Midbrain (tissue), 1 donor: ENCODE data around the gene RGS16.

Source experiments
- DNase-seq: peaks from one replicate; lab custom pipeline; 2025; lab: John Stamatoyannopoulos, UW

RGS16 gene

DNA sequence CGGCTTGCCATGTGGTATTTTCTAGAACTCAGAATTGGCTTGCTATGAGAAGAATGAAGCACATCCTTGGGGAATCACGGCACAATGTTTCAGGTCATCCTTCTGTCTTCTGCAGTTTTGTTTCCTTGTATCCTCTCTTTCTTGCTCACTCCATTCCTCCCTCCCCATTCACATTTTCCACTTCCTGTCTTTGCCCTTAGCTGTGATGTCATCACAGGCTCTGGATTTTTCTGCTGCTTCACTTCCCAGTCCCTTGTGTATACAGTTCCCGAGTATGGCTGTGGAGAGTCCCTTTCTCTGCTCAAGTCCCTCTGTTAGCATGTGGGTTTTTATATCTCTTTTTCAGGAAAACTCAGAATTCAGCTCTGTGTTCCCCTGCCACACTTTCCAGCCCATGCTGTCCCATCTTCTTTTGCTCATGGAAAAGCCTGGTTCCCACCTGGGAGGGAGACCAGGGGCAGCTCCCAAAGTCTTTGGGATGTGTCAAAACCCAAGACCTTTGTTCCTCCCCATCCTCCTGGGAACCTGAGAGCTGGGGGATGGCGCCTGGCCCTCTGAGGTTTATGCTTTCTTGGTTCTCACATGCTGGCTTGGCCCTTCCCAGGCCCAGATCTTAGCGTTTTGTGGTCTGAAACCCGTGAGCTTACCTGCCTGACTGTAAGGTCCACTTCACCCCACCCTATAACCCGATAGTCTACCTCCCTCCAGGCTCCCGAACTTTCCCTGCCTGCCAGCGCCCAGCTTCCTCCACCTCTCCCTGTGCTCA is 4.8 kb upstream of the RGS16 start:
- no peak for DNase-seq

DNA sequence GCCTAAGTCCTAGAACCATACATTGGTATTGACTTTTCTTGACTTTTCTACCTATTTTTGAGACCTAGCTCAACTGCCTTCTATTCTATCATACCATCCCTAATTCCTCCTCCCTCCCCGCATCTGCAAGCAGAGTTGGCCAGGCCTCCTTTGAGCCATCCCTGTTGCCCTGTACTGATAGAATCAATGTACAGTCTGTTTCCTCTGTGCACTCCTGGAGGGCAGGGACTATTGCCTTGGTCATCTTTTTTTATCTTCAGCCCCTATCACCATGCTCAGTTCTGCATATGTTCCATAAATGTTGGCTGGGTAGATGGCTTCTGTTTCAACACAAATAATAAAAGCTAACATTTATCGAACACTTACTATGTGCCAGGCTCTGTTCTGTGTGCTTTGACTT is 4.0 kb upstream of the RGS16 start:
- DNase-seq: no peak

DNA sequence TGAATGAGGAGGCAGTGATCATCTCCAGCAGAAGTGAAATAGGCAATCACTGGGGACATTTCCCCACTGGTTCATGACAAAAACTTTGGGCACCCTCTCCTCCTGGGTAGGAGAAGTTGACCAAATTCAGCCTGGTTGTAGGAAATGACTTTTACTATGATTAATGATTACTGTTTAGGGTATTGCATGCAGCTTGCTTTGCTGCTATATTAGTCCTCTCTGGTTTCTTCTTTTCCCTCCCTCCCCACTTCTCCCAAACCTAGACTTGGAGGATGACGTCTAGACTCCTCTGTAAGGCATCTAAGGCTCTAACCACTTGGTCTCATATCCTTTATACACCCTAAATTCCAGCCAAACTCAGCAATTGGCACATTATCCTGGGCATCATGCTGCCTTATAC is 3.4 kb upstream of the RGS16 start:
- DNase-seq: no peak

DNA sequence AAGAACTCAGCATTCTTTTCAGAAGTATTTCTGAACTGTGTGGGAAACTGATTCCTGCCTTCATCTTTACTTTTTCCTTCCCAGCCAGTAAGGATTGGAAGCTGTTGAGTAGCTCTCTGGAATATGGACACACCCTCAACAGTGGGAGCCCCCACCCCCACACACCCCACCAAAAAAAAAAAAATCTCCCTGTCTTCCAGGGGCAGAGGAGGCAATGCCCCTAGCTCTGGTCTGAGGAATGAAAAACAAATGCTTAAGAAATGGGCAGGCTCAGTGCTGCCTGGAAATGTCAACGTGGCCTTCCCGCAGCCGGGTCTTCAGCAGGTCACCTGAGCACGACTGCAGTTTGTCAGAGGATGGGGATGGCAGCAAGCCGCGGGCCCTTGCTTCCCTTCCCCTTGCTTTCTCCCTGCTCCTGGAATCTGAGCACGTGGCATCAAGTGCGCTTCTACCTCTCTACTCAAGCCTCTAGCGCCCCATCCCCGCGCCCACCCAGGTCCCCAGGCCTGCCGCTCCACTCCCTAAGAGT is 479 bp downstream of the RGS16 start:
- no peak for DNase-seq

DNA sequence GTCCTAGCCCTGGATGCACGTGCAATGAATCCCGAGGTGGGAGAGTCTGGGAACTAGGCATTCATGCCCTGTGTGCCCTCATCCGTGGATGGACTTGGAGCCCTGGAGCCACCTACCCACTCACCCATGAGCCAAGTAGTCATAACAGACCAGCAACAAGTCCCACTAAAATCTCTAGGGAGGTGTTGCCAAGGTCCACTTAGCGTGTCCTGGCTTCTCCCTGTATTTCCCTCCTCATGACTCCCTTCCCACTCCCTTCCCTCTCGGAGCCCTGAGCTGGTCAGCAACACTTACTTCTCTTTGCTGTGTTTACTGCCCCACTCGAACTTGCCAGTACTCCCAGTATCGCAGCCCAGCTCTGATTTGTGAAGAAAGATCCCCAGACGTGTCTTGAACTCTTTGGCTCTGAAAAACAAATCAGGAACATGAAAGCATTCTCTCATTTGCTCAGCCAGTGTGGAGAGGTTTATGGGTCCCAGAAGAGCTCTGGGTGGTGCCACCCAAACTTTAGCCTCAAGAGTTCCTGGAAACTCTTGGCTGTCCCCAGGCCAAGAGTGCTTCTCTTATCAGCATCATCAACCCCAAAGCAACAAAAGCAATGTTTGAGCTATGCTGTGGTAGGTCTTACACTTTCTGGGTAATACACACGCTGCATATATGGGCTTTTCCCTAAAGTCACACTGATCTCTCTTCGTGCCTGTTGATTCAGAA is 1.1 kb downstream of the RGS16 start:
- no peak for DNase-seq

DNA sequence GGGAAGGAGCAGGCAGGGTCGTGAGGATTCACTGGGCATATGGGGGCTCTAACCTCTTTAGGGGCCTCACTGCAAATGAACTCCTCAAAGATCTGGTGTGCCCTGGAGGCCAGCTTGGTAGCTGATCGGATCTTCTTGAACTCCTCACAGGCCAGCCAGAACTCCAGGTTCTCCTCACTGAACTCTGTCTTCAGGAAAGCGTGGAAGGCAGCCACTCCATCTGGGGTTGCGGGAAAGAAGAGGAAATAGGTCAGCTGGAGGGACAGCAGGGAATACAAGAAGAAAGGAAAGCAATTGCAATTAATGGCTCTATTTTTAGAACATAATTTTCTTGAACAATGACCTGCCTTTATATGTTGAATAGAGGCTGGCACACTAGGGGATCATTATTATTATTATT is 2.3 kb downstream of the RGS16 start:
- DNase-seq: no peak

DNA sequence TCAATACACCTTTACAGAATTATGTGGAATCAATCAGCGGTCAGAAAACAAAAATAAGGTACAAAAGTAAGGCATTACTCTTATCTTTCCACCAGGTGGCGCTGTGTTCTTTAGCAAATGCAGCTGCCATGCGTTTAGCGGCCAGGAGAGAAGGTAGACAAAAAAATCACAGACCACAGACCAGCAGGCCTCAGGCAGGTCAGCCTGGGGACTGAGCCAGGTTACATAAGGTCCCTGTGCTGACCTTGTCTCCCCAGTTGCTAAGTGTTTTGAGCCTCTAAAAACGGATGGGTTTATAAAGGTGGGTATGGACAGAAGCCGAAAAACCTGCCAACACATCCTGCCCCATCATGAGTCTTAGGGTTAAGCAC is 2.8 kb downstream of the RGS16 start:
- peak; percentile 76 for DNase-seq

DNA sequence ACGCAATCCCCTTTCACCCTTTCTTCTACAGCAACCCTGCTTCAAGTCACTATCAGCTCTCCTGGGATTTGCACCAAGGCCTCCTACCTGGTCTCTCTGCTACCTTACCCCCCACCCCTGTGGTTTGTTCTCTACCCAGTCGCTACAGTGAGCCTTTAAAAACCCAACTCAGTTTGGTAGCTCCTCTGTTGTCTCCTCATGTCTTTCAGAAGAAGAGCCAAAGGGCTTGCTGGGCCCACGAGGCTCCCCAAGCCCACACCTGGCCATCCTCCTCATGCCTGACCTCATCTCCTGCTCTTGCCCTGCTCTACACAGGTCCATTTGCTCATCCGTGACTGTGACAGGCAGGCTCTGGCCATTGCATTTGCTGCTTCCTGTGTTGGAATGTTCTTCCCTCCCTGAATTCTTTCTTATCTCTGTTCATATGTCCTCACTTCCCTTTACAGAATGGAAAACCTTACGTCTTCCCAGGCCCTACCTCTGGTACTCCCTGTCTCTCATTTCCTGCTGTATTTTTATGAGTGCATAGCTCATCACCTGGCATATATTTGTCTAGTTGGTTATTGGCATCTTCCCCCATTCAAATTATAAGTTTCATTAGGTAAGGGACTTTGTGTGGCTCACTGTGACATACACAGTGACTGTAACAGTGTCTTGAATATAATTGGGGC is 3.3 kb downstream of the RGS16 start:
- DNase-seq: no peak

DNA sequence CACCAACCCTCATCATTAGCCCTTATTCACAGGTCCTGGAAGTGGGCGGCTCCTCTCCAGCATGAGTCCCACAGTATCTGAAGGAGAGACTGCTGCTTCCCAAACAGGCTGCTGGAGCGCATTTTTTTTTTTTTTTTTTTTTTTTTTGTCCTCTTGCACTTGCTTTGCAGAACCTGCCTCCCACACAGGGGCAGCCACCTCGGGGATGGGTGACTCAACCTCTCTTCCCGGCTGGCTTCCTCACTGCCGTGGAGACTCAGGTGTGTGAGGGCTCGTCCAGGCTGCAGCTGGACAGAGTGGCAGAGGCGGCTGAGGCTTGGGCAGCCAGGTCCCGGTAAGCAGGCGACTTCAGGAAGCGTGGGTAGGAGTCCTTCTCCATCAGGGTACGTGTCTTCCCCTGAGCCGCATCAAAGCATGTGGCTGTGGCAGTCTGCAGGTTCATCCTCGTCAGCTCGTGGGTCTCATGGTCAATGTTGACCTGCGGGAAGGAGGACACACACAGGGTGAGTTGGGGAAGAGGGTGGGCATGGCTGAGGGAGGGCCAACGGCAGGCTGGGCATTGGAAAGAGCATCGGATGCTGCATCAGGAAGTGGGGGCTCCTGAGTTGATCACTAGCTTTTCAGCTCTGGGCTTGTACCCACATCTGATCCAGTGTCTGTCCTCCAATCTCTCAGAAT is 4.0 kb downstream of the RGS16 start:
- DNase-seq: no peak

DNA sequence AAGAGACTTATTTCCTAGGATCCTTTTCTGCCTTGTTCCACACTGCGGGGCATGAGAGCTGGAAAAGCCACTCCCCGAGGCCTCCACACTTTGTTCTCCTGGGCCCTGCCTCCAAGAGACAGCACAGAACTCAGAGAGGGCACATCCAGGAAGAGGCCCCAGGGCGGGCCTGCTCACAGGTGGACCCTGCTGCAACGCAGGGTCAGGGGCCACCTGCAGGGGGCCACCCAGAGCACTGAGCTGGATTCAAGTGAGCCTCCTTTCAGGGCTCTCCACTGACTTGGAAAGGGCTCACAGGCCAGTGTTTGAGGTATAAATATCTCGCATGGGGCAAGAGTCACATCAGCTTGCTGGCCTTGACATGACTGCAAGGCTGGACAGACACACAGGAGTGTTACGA is 4.8 kb downstream of the RGS16 start:
- no peak for DNase-seq

DNA sequence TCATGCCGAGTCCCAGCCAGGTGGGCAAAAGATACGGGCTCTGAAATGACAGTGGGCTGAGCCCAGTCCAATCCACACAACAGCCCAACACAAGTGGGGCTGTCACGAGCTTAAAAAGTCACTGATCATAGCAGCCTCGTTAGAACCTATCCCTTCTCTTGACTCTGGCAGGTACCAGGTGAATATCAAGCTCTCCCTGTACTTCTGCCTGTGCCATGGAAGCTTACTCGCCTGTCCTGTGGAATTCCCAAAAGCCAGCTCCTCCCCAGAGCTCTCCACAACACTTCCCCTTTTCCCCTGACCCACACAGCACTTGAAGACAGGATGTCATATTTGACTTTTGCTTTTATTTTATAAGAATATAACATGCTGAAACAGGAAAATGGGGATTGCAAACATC is 5.9 kb downstream of the RGS16 start:
- DNase-seq: no peak

DNA sequence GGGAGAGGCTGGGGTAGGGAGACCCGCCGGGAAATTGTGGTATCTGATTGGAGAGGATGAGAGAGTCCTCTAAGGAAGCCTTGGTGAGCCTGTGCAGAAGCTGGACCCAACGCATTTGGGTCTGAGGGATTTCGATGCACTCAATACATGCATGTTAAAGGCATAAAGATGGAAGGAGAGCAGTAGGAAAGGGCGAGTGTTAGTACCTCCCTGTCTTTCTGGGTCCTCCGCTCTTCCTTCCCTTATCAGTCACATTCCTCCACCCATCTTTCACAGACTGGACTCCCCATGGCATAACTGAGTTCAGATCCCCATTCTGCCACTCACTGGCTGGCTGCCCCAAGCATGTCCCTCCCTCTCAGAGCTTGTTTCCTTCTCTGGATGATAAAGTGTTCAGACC is 7.3 kb downstream of the RGS16 start:
- no peak for DNase-seq

DNA sequence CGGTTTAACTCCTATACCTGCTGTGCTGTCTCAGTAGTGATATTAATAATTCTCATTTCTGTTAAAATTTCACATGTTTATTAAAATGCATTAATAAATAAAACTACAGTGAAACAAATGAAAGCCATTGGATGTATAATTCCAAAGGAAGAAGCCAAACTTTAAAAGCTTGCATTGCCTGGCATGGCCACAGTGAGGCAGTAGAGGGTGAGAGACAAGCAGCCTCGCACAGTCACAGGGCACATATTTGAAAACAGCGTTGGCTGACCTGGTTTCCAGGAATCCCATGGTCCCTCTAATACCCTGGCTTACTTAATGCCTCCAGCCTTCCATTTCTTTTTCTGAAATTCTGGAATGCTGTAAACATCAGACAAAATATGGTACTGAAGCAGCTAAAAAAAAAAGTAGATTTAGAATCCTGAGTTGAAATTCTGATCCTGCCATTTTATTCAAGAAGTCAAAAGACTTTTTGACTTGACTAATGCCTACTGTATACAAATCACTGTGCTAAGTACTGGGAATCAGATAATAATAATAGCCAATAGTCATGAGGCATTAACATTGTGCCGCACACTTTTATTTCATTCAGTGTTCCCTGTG is 8.4 kb downstream of the RGS16 start:
- peak; percentile 77 for DNase-seq

DNA sequence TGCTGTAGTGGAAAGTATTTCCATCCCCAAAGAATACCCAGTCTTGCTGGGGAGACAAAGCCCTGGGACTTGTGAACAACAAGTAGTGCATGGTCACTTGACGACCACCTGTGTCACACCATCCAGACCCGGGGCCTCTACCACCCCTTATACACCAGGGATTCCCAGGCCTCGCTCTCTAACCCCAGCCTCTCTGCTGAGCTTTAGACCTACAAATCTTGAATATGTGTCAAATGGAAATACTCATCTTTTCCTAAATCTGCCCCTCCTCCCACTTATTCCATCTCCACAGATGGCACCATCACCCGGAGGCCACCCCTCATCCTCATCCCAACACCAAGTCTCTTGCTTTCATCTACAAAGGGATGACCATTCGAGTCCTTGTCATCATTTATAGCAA is 14.3 kb downstream of the RGS16 start:
- no peak for DNase-seq

DNA sequence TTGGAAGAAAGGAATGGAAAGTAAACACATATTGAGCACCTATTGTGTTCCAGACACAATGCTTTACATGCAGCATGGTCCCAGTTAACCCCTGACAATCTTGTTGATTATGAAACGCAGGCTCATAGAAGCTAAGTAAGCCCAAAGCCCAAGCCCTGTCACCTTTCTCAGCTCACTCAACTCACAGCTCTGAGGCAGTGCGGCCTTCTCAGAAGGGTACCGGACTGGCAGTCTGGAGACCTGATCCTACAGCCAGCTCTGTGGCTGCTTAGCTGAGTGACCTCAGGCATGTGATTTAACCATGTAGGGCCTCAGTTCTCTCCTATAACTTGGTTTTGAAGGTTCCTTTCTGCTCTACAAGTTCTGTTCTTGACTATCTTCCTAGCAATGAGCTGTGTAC is 14.7 kb downstream of the RGS16 start:
- no peak for DNase-seq

DNA sequence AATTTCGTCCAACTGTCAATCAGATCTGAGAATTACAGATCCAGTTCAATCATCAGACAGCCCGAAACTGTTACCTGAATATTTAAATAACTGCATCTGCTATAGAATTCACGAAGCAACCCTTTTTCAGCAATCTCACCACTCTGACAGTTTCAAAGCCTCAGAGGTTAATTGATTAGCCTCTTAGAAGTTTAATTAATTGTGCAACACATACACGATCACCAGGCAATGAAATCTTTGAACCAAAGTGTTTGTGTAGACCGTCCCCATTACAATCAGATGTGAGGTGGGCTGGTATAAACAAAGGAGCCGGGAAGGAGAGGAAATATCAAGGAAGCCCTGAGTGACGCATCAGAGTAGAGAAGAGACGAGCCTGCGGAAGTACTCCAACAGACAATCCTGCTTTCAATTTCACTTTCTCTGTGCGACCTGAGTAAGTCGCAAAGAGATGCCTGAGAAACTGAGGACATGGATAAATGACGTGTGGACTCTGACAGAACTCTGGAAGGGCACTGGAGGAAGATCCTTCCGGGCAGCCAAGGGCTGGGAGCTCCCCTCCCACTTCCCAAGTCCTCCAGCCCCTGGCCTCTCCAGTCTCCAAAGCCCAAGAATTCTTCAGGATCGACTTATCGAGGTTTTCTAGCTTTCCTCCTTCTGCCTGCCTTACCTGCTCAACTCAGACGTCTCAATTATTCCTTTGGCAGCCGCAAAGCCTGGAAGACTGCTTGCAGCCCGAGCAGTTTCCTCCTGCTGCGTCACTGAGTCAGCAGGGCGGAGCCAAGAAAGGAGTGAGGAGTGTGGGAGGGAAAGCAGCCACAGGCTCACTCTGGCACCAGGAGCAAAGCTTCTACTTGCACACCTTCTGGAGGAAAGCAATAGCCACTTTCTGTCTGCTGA is 15.4 kb downstream of the RGS16 start, which contains the start of gene RNASEL:
Gene RNASEL (minus strand): TSS at position 757 of the 897 bp plus-strand sequence. CDS start 2,450 bp downstream, outside the sequence.
- peak; percentile 70 for DNase-seq

DNA sequence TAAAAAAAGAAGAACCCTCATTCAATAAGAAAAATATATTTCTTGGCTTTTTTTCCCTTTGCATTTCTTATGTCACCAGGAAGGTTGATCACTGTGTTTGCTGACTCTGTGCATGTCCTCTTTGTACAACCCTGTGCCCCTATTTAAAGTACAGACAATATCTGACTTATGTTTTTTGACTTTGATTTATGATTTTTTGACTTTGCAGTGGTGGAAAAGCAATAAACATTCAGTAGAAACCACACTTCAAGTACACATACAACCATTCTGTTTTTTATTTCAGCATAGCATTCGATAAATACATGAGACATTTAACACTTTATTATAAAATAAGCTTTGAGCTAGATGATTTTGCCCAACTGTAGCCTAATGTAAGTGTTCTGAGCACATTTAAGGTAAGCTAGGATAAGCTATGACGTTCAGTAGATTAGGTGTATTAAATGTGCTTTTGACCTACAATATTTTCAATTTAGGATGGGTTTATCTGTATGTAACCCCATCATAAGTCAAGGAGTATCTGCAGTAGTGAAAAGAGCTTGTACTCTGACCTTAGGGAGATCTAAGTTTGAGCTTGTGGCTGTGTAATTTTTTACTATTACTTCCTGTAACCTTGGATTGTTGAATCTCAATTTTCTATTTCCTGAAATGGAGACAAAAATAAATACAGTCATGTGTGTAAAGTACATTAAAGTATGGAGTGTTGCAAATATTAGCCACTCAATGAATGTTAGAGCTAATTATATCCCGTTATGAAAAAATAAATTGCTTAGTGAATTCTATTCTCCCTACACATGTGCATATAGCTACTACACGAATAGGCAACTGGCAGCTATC is 16.3 kb downstream of the RGS16 start:
- no peak for DNase-seq

DNA sequence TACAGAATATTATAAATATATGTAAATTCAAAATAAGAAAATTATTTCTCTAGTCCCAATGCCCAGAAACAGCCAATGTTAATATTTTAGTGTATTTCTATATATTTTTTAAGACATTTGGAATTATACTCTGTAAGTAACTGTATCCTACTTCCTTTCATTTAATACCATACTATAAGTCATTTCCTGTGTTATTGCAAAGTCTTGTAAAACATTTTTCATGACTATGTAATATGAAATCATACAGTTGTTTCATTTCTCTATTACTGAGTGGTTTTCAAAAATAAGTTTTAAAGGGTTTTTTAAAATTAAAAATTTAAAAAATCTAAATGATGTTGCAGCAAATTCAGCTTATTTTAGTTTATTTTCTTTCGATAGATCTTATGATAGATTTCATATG is 17.1 kb downstream of the RGS16 start:
- no peak for DNase-seq

DNA sequence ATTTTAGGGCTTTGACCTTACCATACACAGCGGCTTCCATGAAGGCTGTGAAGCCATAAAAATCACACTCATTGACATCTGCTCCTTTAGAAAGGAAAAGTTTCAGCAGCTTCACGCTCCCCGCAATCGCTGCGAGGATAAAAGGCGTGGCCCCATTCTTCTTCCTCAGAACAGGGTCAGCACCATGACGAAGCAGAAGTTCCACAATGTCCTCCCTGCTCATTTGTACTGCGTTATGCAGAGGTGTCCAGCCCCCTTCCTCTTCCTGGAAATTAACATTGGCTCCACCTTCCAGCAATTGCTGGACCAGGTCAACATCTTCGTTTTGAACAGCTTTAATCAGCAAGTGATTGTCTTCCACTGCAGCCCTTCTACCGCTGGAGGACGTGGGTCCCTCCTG is 17.8 kb downstream of the RGS16 start:
- no peak for DNase-seq

DNA sequence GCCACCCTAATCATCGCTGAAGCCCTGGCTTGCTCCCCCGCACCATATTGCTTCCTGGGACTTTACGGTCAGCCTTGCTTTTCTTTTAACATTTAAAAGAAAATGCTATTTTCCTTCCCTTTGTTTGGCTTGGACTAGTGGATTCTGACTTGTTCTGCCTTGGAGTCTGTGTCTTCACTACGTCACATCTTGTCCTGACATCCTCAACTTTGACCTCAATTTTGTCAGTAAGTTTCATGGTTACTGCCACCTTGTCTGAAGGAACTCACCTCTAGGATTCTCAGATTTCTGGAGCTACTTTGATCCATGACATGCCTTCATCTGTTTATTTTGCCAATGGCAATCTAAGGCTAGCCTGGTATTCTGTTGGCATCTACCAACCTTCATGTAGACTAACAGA is 19.4 kb downstream of the RGS16 start:
- no peak for DNase-seq
